Fibroblast of mammary gland (primary cell): ENCODE data around the gene TMEM151A.
"Not testable (repeated sequence)": the region's sequence is repeated elsewhere in the genome, so short reads cannot be mapped to it uniquely, and the experiment has no call there.

Source experiments
- DNase-seq: peaks from one replicate; pipeline ENCODE4 v3.0.0-alpha.2; 2010; ENCODE audit warnings: low read depth
- H3K4me3 ChIP-seq: 2 replicates; pipeline ENCODE4 v1.5.1; 2011; ENCODE audit warnings: low read depth, mild to moderate bottlenecking, low read length, moderate library complexity; ENCODE audit not compliant: control insufficient read depth
- TF ChIP-seq, protein P1 (sequence below): conservative IDR thresholded peaks from 2 replicates; pipeline ENCODE4 v1.5.1; 2011; ENCODE audit warnings: low read depth, low read length, inconsistent platforms; ENCODE audit not compliant: control insufficient read depth, insufficient read depth

The TMEM151A gene

DNA sequence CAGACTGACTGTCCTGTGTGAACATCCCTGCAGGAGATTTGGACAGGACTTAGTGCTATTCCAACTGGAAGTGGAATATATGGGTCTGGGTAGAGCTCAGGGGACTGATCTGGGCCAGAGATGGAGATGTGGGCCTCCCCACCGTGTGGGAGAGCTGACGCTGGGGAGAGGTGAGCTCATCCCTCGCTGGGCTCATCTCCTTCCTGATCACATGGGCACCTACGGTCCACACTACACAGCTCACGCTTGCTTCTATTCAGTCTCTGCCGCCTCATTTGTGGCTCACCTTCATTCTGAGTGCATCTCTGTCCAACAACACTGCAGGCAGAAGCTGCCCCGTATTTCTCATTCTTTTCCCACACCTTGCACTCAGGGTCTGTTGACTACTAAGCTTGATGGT, 39.9 kb upstream of the TMEM151A start:
- DNase-seq = no peak

DNA sequence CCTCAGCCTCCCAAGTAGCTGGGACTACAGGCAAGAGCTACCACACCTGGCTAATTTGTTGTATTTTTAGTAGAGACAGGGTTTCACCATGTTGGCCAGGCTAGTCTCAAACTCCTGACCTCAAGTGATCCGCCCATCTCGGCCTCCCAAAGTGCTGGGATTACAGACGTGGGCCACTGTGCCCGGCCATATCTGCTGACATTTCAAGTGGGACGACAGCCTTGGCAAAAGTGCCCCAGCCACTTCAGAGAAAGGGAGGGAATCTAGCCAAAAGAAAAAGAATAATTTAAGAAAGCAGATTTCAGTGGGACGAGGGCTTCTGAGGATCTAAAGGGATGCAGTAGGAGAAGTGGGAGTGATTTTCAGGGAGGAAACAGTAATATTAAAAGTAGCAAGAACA, 38.6 kb upstream of the TMEM151A start:
- DNase-seq, H3K4me3 ChIP-seq: not testable (repeated sequence)

More for the DNA sequence above, 39.9 kb upstream of the TMEM151A start:
- H3K4me3 ChIP-seq = no peak overlapping the region
- TF ChIP-seq, protein P1, sequence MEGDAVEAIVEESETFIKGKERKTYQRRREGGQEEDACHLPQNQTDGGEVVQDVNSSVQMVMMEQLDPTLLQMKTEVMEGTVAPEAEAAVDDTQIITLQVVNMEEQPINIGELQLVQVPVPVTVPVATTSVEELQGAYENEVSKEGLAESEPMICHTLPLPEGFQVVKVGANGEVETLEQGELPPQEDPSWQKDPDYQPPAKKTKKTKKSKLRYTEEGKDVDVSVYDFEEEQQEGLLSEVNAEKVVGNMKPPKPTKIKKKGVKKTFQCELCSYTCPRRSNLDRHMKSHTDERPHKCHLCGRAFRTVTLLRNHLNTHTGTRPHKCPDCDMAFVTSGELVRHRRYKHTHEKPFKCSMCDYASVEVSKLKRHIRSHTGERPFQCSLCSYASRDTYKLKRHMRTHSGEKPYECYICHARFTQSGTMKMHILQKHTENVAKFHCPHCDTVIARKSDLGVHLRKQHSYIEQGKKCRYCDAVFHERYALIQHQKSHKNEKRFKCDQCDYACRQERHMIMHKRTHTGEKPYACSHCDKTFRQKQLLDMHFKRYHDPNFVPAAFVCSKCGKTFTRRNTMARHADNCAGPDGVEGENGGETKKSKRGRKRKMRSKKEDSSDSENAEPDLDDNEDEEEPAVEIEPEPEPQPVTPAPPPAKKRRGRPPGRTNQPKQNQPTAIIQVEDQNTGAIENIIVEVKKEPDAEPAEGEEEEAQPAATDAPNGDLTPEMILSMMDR = no peak

DNA sequence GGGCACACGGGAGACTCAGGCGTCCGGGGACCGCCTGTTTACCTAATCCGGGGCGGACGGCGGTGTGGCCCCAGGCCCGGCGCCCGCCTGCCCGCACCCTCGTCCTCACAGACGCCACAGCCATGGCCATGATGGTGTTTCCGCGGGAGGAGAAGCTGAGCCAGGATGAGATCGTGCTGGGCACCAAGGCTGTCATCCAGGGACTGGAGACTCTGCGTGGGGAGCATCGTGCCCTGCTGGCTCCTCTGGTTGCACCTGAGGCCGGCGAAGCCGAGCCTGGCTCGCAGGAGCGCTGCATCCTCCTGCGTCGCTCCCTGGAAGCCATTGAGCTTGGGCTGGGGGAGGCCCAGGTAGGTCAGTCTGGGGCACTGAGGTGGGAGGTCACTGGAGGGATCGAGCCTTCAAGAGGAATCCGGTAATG, 33.2 kb upstream of the TMEM151A start:
- H3K4me3 ChIP-seq = peak overlapping the region; percentile 84
- DNase-seq = no peak
- TF ChIP-seq, protein P1 = no peak

DNA sequence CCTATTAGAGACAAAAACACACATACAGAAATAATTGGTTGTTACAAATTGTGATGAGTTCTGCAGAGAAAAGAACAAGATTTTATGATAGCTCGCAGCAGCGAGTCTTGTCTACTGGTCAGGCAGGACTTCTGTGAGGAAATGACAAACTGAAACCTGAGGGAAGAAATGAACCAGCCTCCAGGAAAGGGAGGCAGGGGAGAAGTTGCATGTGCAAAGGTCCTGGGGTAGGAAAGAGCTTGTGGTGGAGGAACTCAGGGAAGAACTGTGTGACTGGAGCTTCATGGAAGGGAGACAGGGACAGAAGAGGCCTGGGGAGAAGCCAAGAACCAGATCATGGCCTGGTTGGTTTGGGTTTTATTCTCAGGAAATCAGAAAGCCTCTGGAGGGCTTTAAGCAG, 32.5 kb upstream of the TMEM151A start:
- H3K4me3 ChIP-seq = no peak overlapping the region
- no peak for DNase-seq
- TF ChIP-seq, protein P1 = no peak

DNA sequence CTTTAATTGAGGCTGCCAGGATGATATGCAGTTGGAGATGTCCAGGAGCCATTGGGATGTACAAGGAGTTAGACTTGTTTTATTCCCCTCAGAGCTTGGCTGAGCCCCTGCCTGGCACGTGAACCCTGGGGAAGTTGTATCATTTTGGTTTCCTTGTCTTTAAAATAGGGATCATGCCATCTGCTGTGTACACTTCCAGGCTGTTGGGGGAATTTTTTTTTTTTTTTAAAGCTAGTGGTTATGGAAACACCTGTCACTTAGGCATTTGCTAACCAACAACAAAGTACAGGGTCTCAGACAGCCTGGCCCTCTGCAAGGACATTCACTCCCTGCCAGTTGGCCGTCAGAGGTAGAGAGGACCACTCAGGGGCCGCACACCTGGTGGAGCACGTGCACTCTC, 31.7 kb upstream of the TMEM151A start:
- TF ChIP-seq, protein P1 = no peak
- H3K4me3 ChIP-seq = no peak overlapping the region
- no peak for DNase-seq

DNA sequence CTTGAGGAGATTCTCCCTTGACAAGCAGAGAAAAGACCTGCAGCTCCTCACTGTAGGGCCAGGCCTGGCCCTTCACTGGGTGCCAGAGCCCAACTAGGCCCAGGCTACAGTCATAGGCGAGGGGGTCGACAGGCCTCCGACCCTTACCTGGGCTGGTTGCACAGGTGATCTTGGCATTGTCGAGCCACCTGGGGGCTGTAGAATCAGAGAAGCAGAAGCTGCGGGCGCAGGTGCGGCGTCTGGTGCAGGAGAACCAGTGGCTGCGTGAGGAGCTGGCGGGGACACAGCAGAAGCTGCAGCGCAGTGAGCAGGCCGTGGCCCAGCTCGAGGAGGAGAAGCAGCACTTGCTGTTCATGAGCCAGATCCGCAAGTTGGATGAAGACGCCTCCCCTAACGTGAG, 30.1 kb upstream of the TMEM151A start:
- no peak overlapping the region for H3K4me3 ChIP-seq
- TF ChIP-seq, protein P1 = no peak
- no peak for DNase-seq

DNA sequence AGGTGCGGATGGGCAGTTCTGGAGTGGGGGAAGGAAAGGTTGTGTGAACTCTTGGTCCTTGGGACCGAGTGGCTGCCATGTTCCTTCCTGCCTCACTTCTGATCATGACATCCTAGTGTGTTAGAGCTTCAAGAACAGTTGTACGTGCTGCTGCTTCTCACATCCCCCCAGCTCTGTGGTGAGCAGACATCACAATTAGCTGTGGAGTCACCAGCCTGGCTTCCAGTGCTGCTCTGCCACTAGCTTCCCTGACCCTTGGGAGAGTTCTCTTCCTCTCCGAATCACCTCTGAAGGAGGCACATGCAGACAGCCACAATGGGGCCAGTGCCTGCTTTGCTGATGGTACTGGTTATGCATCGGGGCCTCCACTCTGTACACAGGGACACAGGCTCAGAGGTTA, 29.5 kb upstream of the TMEM151A start:
- H3K4me3 ChIP-seq = no peak overlapping the region
- TF ChIP-seq, protein P1 = no peak
- no peak for DNase-seq
